ENCODE results near the gene DBF4B.

DNA sequence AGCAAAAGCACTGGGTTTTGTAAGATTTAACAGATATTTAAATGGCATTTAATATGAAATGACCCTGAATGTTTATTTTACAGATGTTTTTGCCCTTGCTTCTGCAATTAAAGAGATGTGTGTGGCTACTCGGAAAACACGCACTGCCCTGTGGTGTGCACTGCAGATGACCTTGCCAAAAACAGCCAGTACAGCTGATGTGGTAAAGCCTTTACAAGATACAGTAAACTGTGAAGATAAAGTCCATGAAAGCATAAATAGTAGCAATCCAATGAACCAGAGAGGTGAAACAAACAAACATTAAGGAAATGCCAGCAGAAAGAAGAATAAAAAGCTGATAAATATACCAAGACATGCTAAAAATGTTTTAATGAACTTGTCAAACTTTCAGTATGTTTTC is 34.6 kb upstream of the DBF4B start:
- TF ChIP-seq EZH2 (IDR thresholded peaks at IDR 0.05; ENCODE audit: borderline replicate concordance, low read length), result no peak
- TF ChIP-seq, protein P1, sequence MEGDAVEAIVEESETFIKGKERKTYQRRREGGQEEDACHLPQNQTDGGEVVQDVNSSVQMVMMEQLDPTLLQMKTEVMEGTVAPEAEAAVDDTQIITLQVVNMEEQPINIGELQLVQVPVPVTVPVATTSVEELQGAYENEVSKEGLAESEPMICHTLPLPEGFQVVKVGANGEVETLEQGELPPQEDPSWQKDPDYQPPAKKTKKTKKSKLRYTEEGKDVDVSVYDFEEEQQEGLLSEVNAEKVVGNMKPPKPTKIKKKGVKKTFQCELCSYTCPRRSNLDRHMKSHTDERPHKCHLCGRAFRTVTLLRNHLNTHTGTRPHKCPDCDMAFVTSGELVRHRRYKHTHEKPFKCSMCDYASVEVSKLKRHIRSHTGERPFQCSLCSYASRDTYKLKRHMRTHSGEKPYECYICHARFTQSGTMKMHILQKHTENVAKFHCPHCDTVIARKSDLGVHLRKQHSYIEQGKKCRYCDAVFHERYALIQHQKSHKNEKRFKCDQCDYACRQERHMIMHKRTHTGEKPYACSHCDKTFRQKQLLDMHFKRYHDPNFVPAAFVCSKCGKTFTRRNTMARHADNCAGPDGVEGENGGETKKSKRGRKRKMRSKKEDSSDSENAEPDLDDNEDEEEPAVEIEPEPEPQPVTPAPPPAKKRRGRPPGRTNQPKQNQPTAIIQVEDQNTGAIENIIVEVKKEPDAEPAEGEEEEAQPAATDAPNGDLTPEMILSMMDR (IDR thresholded peaks at IDR 0.05; ENCODE audit: low read length), result no peak
